ENCODE measurements around the gene HIVEP3.

HIVEP3 gene

GRCh38 chr1:41738006-41738405, 180.7 kb downstream of the HIVEP3 start:
- H3K4me3 ChIP-seq (ENCODE audit: low read depth in 1 of 2, low read length in 2 of 2) = no peak overlapping the region
- peaks cover 20% of the 10 kb centered on the region for H3K4me1 ChIP-seq (ENCODE audit: insufficient read depth, low read length)
- H3K9me3 ChIP-seq (ENCODE audit: insufficient read depth, low read length, severe bottlenecking) = no peaks in the 10 kb centered on the region
- H2AFZ ChIP-seq (ENCODE audit: low read depth, low read length) = no peak overlapping the region
- peaks cover 100% of the 10 kb centered on the region for H3K79me2 ChIP-seq (ENCODE audit: insufficient read depth, low read length)
- H3K27me3 ChIP-seq (ENCODE audit: insufficient read depth, low read length, poor library complexity) = no peaks in the 10 kb centered on the region
- no peak for ATAC-seq (ENCODE audit: insufficient read depth, low read depth)
- peaks cover 20% of the 10 kb centered on the region for H3K36me3 ChIP-seq (ENCODE audit: insufficient read depth, low read length)
- H3K4me2 ChIP-seq (ENCODE audit: insufficient read depth, low read length) = no peak overlapping the region
- H3K9ac ChIP-seq (ENCODE audit: low read depth, low read length) = no peak overlapping the region
- no peak for DNase-seq
- H4K20me1 ChIP-seq (ENCODE audit: insufficient read depth, low read length) = peaks cover 96% of the 10 kb centered on the region
- H3K27ac ChIP-seq (ENCODE audit: low read length) = 0 out of 2 replicates have a peak overlapping the region, but pooled peaks have one; percentile 29
- TF ChIP-seq EZH2 (IDR thresholded peaks at IDR 0.05; ENCODE audit: borderline replicate concordance, low read depth, low read length, severe bottlenecking) (no peak), CTCF (IDR thresholded peaks at IDR 0.05; ENCODE audit: borderline replicate concordance, extremely low read depth, low read length, poor library complexity, severe bottlenecking) (no peak)

- H3K4me3 ChIP-seq (ENCODE audit: low read depth in 1 of 2, low read length in 2 of 2) = no peak overlapping the region
- H3K4me1 ChIP-seq (ENCODE audit: insufficient read depth, low read length) = peaks cover 14% of the 10 kb centered on the region
- H3K36me3 ChIP-seq (ENCODE audit: insufficient read depth, low read length) = peaks cover 20% of the 10 kb centered on the region
- no peak overlapping the region for H3K9ac ChIP-seq (ENCODE audit: low read depth, low read length)
- TF ChIP-seq CTCF (IDR thresholded peaks at IDR 0.05; ENCODE audit: borderline replicate concordance, extremely low read depth, low read length, poor library complexity, severe bottlenecking) (no peak), EZH2 (IDR thresholded peaks at IDR 0.05; ENCODE audit: borderline replicate concordance, low read depth, low read length, severe bottlenecking) (no peak)
- no peak overlapping the region for H3K27ac ChIP-seq (ENCODE audit: low read length)
- H3K27me3 ChIP-seq (ENCODE audit: insufficient read depth, low read length, poor library complexity) = no peaks in the 10 kb centered on the region
- no peak for DNase-seq
- peaks cover 97% of the 10 kb centered on the region for H4K20me1 ChIP-seq (ENCODE audit: insufficient read depth, low read length)
- H2AFZ ChIP-seq (ENCODE audit: low read depth, low read length) = no peak overlapping the region
- no peak overlapping the region for H3K4me2 ChIP-seq (ENCODE audit: insufficient read depth, low read length)
- H3K79me2 ChIP-seq (ENCODE audit: insufficient read depth, low read length) = peaks cover 100% of the 10 kb centered on the region
- no peak for ATAC-seq (ENCODE audit: insufficient read depth, low read depth)
- no peaks in the 10 kb centered on the region for H3K9me3 ChIP-seq (ENCODE audit: insufficient read depth, low read length, severe bottlenecking)
These were observed 183.0 kb downstream of the HIVEP3 start for GRCh38 chr1:41735631-41736260.

GRCh38 chr1:41735139-41735538, 183.6 kb downstream of the HIVEP3 start:
- H3K4me2 ChIP-seq (ENCODE audit: insufficient read depth, low read length) = no peak overlapping the region

More at GRCh38 chr1:41735139-41735538, 183.6 kb downstream of the HIVEP3 start:
- TF ChIP-seq EZH2 (IDR thresholded peaks at IDR 0.05; ENCODE audit: borderline replicate concordance, low read depth, low read length, severe bottlenecking) = no peak
- no peak for TF ChIP-seq CTCF (IDR thresholded peaks at IDR 0.05; ENCODE audit: borderline replicate concordance, extremely low read depth, low read length, poor library complexity, severe bottlenecking)
- H4K20me1 ChIP-seq (ENCODE audit: insufficient read depth, low read length) = peaks cover 97% of the 10 kb centered on the region
- H3K27me3 ChIP-seq (ENCODE audit: insufficient read depth, low read length, poor library complexity) = no peaks in the 10 kb centered on the region
- no peaks in the 10 kb centered on the region for H3K9me3 ChIP-seq (ENCODE audit: insufficient read depth, low read length, severe bottlenecking)
- H3K4me3 ChIP-seq (ENCODE audit: low read depth in 1 of 2, low read length in 2 of 2) = no peak overlapping the region
- ATAC-seq (ENCODE audit: insufficient read depth, low read depth) (no peak), DNase-seq (no peak)
- H3K36me3 ChIP-seq (ENCODE audit: insufficient read depth, low read length) = peaks cover 19% of the 10 kb centered on the region
- peaks cover 100% of the 10 kb centered on the region for H3K79me2 ChIP-seq (ENCODE audit: insufficient read depth, low read length)
- no peak overlapping the region for H3K9ac ChIP-seq (ENCODE audit: low read depth, low read length)
- H2AFZ ChIP-seq (ENCODE audit: low read depth, low read length) = no peak overlapping the region
- peaks cover 17% of the 10 kb centered on the region for H3K4me1 ChIP-seq (ENCODE audit: insufficient read depth, low read length)
- no peak overlapping the region for H3K27ac ChIP-seq (ENCODE audit: low read length)

Data from DND-41 (cell line).